Panc1 (cell line): ENCODE measurements around the gene COASY. TPM values are rescaled to one million over a fixed set of nuclear protein-coding genes. Genes with fewer than 3 reads are reported as not detected.

Experiments used
- ATAC-seq: fragments of 200-7000 bp; cut with Tn5 transposase; 2 replicates; pipeline ENCODE4 v1.9.1; 2020; ENCODE audit warnings: mild to moderate bottlenecking, moderate library complexity
- BruUV-seq: library from RNA; stranded (reverse); fragments of 400-500 nt; replicated peaks from 2 replicates; lab custom pipeline; 2021; lab: Mats Ljungman, UMichigan
- CTCF ChIA-PET: fragments of 300-600 bp; sonication (Branson Sonifier 250); formaldehyde crosslinking; loops from one replicate; lab custom pipeline; 2022; ENCODE audit warnings: antibody characterized with exemption; lab: Charles Lee
- POLR2A ChIA-PET: fragments of 300-600 bp; sonication (Branson Sonifier 250); formaldehyde crosslinking; loops from one replicate; lab custom pipeline; 2022; ENCODE audit warnings: antibody characterized with exemption; lab: Charles Lee
- DNase-seq: peaks from one replicate; pipeline ENCODE4 v3.0.0-alpha.2; 2010; ENCODE audit warnings: low read depth, low spot score
- H3K27ac ChIP-seq: 2 replicates; pipeline ENCODE4 v1.5.1; 2011; ENCODE audit warnings: mild to moderate bottlenecking, low read length, inconsistent platforms
- H3K27me3 ChIP-seq: fragments of 200-500 bp; sonication (Bioruptor generic); 2 replicates; pipeline ENCODE4 v1.6.0; 2014; ENCODE audit warnings: low read length, inconsistent platforms; ENCODE audit not compliant: control insufficient read depth, insufficient read depth
- H3K36me3 ChIP-seq: fragments of 200-500 bp; sonication (Bioruptor generic); 2 replicates; pipeline ENCODE4 v1.5.1; 2014; ENCODE audit warnings: inconsistent platforms, mild to moderate bottlenecking, low read length, moderate library complexity; ENCODE audit not compliant: control insufficient read depth, insufficient read depth
- H3K4me1 ChIP-seq: 2 replicates; pipeline ENCODE4 v1.5.1; 2011; ENCODE audit warnings: inconsistent platforms, mild to moderate bottlenecking, low read length, moderate library complexity; ENCODE audit not compliant: control insufficient read depth, insufficient read depth
- H3K4me3 ChIP-seq, 2 experiments: 2 replicates each; pipeline ENCODE4 v1.5.1; 2011 to 2012; ENCODE audit warnings: low read depth in 2 of 2, low read length in 2 of 2, mild to moderate bottlenecking in 2 of 2, inconsistent platforms in 1 of 2, moderate library complexity in 1 of 2
- H3K9me3 ChIP-seq: fragments of 200-500 bp; sonication (Bioruptor generic); 2 replicates; pipeline ENCODE4 v1.5.1; 2014; ENCODE audit warnings: low read depth, mild to moderate bottlenecking, inconsistent platforms, low read length, moderate library complexity; ENCODE audit not compliant: control insufficient read depth, insufficient read depth
- POLR2AphosphoS5 ChIP-seq: IDR thresholded peaks from 2 replicates; pipeline ENCODE4 v1.6.1; 2012; ENCODE audit warnings: mild to moderate bottlenecking, low read depth, low read length, moderate library complexity
- SIN3A ChIP-seq: IDR thresholded peaks from 2 replicates; pipeline ENCODE4 v1.6.1; 2012; ENCODE audit warnings: low read depth, mild to moderate bottlenecking, low read length, moderate library complexity, borderline replicate concordance; ENCODE audit not compliant: insufficient read depth
- TCF7L2 ChIP-seq: IDR thresholded peaks from 2 replicates; pipeline ENCODE4 v1.6.1; 2011; ENCODE audit warnings: mild to moderate bottlenecking, low read depth, low read length, inconsistent platforms
- in situ Hi-C: cut with HindIII; loops from 2 replicates; pipeline ENCODE4 v1.10.0; 2016; ENCODE audit warnings: low sequenced_read_pairs, low pct_unique_long_range_greater_than_20kb
- intact Hi-C: fragments of 100-400 bp; cut with micrococcal nuclease; formaldehyde crosslinking; loops from one replicate; pipeline ENCODE4 v1.10.0; 2022; ENCODE audit not compliant: unreplicated experiment
- total RNA-seq: library from RNA; stranded (reverse); gene quantifications from one replicate; pipeline ENCODE4 v1.2.1, GENCODE V29; 2021; ENCODE audit not compliant: unreplicated experiment
- TF ChIP-seq, protein P1 (sequence below), 2 experiments: IDR thresholded peaks; 2 replicates each; pipeline ENCODE4 v1.6.1; 2011 to 2012; ENCODE audit warnings: low read depth in 2 of 2, control low read depth in 1 of 2, low read length in 1 of 2, mild to moderate bottlenecking in 1 of 2, moderate library complexity in 1 of 2; ENCODE audit not compliant: insufficient read depth in 1 of 2
- TF ChIP-seq, protein P2 (sequence below): fragments of 450-650 bp; IDR thresholded peaks from 2 replicates; pipeline ENCODE4 v1.5.1; 2017; ENCODE audit warnings: mild to moderate bottlenecking

Gene COASY
- total RNA-seq, 1 experiment from 2014 or later, result 76.7 TPM

DNA sequence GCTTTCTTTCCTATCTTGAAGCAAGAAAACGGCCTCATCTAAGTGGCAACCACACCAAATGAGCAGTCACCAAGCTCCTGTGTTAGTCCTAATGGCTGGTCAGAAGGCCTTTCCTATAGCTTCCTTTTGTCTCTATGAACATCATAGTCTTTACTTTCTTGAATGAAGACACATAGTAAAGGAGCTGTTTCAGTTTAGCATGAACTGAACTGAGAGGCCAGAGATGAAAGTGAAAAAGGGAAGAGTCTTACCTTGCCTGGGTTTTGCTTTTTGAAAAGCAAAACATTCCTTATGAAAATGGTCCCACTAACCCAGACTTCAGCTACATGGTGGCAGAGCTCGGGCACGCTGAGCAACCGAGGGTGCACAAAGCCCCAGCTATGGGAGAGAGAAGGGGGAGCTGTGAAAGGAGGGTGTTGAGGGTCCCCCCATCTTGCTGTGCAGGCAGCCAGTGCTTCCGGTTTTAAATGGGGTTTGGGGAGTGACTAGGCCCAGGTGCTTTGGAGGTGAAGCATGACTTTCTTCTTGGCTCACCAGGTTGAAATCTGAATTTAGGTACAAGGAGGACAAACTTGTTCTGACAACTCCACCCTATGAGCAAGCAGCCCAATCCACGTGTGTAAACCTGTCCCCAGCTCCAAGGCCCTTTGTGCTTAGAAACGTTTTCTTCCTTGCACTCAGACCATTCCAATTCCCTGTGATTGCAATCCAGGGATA, 24.7 kb downstream of the COASY start:
- CTCF ChIA-PET, result no interaction called here
- TF ChIP-seq SIN3A (no peak), POLR2AphosphoS5 (no peak), TCF7L2 (no peak)
- TF ChIP-seq, protein P1, sequence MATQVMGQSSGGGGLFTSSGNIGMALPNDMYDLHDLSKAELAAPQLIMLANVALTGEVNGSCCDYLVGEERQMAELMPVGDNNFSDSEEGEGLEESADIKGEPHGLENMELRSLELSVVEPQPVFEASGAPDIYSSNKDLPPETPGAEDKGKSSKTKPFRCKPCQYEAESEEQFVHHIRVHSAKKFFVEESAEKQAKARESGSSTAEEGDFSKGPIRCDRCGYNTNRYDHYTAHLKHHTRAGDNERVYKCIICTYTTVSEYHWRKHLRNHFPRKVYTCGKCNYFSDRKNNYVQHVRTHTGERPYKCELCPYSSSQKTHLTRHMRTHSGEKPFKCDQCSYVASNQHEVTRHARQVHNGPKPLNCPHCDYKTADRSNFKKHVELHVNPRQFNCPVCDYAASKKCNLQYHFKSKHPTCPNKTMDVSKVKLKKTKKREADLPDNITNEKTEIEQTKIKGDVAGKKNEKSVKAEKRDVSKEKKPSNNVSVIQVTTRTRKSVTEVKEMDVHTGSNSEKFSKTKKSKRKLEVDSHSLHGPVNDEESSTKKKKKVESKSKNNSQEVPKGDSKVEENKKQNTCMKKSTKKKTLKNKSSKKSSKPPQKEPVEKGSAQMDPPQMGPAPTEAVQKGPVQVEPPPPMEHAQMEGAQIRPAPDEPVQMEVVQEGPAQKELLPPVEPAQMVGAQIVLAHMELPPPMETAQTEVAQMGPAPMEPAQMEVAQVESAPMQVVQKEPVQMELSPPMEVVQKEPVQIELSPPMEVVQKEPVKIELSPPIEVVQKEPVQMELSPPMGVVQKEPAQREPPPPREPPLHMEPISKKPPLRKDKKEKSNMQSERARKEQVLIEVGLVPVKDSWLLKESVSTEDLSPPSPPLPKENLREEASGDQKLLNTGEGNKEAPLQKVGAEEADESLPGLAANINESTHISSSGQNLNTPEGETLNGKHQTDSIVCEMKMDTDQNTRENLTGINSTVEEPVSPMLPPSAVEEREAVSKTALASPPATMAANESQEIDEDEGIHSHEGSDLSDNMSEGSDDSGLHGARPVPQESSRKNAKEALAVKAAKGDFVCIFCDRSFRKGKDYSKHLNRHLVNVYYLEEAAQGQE (IDR thresholded peaks at IDR 0.05; ENCODE audit: insufficient read depth in 1 of 2, low read depth in 2 of 2, low read length in 1 of 2), result no peak
- TF ChIP-seq, protein P2, sequence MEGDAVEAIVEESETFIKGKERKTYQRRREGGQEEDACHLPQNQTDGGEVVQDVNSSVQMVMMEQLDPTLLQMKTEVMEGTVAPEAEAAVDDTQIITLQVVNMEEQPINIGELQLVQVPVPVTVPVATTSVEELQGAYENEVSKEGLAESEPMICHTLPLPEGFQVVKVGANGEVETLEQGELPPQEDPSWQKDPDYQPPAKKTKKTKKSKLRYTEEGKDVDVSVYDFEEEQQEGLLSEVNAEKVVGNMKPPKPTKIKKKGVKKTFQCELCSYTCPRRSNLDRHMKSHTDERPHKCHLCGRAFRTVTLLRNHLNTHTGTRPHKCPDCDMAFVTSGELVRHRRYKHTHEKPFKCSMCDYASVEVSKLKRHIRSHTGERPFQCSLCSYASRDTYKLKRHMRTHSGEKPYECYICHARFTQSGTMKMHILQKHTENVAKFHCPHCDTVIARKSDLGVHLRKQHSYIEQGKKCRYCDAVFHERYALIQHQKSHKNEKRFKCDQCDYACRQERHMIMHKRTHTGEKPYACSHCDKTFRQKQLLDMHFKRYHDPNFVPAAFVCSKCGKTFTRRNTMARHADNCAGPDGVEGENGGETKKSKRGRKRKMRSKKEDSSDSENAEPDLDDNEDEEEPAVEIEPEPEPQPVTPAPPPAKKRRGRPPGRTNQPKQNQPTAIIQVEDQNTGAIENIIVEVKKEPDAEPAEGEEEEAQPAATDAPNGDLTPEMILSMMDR, result no peak
- DNase-seq, result no peak
- in situ Hi-C loops, result no loop called here
- Histone ChIP-seq H3K27ac (no peak overlapping the region), H3K4me1 (no peaks in the 10 kb centered on the region), H3K27me3 (no peaks in the 10 kb centered on the region), H3K9me3 (no peaks in the 10 kb centered on the region), H3K36me3 (peaks cover 7% of the 10 kb centered on the region), H3K4me3 (no peak overlapping the region)
- intact Hi-C loops, result no loop called here
- ATAC-seq, result no peak
- POLR2A ChIA-PET, result no interaction called here
- BruUV-seq, result no TSS peak

DNA sequence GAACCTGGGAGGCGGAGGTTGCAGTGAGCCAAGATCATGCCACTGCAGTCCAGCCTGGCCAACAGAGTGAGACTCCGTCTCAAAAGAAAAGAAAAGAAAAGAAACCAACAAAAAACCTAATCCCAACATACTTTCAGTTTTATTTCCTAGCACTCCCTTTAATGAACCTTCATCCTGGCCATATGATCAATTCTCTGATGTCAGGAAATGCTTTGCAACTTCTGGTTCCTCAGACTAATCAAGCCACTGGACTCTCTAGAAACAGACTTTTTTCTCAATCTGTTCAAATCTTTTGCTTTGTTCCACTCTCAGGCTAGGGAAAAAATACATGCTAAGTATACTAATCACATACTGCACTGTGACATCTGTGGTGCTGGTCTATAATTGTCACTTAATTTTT, 28.9 kb downstream of the COASY start:
- ChIA-PET CTCF (no interaction called here), POLR2A (interaction anchor here (0.6 kb wide), 1 partner anchor 82 kb away, joined by 4 read pairs; no protein-coding TSS in a partner anchor)
- H3K27ac ChIP-seq, result no peak overlapping the region
- in situ Hi-C loops (no loop called here), intact Hi-C loops (no loop called here)
- no TSS peak for BruUV-seq
- no peaks in the 10 kb centered on the region for H3K9me3 ChIP-seq
- no peaks in the 10 kb centered on the region; the same call in 1 of the 2 replicates for H3K36me3 ChIP-seq
- TF ChIP-seq TCF7L2 (no peak), POLR2AphosphoS5 (no peak), SIN3A (no peak)
- TF ChIP-seq, protein P1 (IDR thresholded peaks at IDR 0.05; ENCODE audit: insufficient read depth in 1 of 2, low read depth in 2 of 2, low read length in 1 of 2), result no peak
- TF ChIP-seq, protein P2, result no peak
- H3K4me1 ChIP-seq, result no peaks in the 10 kb centered on the region
- DNase-seq, result no peak
- ATAC-seq, result no peak
- H3K4me3 ChIP-seq, result no peak overlapping the region
- H3K27me3 ChIP-seq, result no peaks in the 10 kb centered on the region
